GM20000 (cell line): ENCODE data around the gene KCNMB3.
A peak's percentile ranks its signal among the peaks of the same experiment; 100 is the strongest.
"Not testable (repeated sequence)": the region's sequence is repeated elsewhere in the genome, so short reads cannot be mapped to it uniquely, and the experiment has no call there.

Experiments
- DNase-seq: peaks from one replicate; pipeline ENCODE4 v3.0.0; 2012; ENCODE audit warnings: low spot score
- TF ChIP-seq, protein P1 (sequence below): IDR thresholded peaks from 2 replicates; pipeline ENCODE4 v1.5.1; 2012; ENCODE audit warnings: mild to moderate bottlenecking, control low read depth; ENCODE audit errors: extremely low read depth, missing control alignments

The KCNMB3 gene

DNA sequence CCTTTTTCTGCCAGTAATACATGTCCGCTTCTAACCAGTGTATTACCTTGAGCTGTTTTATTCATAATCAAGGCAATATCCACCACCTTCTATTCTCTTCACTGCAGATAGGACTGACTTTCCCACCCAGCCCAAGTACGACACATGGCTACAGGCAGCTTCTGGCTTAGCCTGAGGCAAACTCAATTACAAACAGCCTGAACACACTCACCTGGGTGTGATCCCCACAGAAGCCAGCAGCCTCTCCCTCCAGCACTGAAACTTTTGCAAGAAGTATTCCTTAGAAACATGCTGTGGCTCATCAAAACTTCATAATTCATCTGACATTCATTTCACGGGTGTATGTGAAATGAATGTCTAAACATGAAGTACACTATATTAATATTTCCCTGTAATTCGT lies 13.5 kb upstream of the KCNMB3 start:
- TF ChIP-seq, protein P1, sequence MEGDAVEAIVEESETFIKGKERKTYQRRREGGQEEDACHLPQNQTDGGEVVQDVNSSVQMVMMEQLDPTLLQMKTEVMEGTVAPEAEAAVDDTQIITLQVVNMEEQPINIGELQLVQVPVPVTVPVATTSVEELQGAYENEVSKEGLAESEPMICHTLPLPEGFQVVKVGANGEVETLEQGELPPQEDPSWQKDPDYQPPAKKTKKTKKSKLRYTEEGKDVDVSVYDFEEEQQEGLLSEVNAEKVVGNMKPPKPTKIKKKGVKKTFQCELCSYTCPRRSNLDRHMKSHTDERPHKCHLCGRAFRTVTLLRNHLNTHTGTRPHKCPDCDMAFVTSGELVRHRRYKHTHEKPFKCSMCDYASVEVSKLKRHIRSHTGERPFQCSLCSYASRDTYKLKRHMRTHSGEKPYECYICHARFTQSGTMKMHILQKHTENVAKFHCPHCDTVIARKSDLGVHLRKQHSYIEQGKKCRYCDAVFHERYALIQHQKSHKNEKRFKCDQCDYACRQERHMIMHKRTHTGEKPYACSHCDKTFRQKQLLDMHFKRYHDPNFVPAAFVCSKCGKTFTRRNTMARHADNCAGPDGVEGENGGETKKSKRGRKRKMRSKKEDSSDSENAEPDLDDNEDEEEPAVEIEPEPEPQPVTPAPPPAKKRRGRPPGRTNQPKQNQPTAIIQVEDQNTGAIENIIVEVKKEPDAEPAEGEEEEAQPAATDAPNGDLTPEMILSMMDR = no peak
- DNase-seq = no peak

DNA sequence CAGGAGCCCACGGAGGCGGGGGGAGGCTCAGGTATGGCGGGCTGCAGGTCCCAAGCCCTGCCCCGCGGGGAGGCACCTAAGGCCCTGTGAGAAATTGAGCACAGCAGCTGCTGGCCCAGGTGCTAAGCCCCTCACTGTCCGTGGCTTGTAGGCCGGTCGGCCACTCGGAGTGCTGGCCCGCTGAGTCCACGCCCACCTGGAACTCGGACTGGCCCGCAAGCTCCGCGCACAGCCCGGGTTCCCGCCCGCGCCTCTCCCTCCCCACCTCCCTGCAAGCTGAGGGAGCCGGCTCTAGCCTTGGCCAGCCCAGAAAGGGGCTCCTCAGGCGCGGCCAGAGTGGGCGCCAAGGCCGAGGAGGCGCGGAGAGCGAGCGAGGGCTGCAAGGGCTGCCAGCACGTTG lies 12.2 kb upstream of the KCNMB3 start:
- DNase-seq = no peak
- TF ChIP-seq, protein P1 = no peak

DNA sequence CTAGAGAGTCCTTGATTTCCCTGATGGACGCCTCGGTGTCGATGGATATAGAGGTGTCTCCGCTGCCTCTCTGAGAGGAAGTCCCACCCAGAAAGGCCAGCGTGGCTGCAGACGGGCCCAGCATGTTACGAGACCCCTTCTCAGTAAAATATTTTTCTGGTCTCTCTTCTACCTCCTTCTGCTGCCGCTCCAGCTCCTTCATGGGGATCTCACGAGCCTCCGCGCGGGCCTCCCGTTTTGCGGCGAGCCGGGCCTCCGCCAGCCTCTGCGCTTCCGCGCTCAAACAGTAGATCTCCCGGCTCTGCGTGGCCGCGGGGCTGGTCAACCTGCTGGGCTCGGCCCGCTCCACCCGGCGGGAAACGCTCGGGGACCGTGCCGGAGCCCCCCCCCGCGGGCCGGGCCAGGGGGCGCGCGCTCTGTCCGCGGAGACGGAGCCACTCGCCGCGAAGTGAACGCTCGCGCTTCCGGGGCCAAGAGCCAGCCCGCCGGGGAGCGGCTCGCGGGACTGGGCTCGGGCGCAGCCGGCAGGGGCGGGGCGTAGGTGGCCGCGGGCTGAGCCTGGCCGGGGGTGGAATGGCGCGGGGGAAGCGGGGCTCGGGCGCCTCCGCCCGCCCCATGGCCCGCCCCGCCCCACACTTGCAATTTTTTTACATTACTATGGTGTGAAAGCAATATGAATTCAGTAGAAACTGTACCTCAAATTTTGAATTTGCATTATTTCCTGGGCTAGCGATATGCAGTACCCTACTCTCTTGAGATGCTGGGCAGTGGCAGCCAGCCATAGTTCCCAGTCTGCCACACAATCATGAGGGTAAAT lies 10.2 kb upstream of the KCNMB3 start:
- DNase-seq = peak; percentile 95
- TF ChIP-seq, protein P1 = no peak

DNA sequence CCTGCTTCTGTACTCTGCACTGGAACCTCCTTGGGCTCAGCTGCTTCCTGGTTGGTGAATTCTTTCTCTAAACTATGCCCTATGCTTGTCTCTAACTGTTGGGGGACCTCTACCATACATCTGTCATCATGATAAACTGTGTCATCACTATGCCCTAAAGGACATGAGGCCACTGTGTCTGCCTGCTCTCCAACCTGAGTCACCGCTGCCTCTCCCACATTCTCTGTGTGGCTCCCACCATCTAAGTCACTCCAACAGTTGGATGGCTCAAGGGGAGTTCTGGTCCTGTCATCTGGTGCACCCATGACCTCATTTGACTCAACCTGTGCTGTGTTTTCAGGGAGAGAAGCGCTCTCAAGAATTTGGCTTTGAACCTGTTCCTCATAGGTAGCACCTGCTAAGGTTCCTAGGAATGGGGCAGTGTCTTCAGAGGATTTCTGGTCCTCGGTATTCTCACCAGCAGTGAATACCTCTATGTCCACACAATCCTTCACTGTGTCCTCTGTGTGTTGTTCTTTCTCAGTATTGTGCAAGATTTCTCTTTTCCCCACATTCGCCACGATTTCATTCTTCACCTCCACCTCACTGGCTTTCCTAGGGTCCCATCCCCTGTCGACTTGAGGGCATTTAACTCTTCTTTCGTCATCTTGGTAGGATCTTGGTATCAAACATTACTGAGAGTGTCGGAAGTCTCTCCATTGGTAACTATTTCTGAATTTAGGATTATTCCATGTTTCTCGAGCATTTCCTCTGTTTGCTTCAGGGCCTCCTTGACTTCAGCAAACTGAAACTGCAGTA lies 9.2 kb upstream of the KCNMB3 start:
- not testable (repeated sequence) for DNase-seq

DNA sequence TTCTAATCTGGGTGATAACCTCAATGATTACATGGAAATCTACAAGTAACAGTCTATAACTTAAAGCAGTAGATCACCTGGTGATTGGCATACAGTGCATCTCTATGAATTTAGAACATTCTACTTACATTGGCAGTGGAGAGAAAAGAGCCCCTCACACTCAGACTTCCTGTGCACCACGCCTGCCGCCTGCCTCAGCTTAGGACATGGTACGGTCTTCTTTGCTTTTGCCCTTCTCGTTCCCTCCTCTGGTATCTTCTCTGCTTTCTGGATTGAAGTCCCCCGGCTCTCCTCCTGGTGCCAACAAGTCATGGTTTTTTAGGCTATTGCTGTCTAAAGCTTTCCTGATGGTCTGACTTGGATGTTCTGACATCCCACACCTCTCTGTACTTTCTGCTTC lies 7.9 kb upstream of the KCNMB3 start:
- TF ChIP-seq, protein P1 = no peak
- DNase-seq = no peak

DNA sequence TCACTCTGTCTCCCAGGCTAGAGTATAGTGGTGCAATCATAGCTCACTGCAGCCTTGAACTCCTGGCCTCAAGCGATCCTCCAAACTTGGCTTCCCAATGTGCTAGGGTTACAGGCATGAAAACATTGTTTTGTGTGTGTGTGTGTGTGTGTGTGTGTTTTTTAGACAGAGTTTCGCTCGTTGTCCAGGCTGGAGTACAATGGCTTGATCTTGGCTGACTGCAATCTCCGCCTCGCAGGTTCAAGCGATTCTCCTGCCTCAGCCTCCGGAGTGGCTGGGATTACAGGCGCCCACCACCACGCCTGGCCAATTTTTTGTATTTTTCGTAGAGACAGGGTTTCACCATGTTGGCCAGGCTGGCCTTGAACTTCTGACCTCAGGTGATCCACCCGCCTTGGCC lies 6.8 kb upstream of the KCNMB3 start:
- not testable (repeated sequence) for DNase-seq

DNA sequence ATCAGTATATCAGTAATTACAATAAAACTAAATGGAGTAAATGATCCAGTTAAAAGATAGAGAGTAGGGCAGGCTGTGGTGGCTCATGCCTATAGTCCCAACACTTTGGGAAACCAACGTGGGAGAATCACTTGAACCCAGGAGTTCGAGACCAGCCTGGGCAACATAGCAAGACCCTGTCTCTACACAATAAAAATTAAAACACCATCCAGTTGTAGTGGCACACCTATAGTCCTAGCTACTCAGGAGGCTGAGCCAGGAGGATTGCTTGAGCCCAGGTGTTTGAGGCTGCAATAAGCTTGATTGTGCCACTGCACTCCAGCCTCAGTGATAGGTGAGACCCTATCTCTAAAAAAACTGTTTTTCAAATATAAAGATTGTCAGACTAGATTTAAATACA lies 5.9 kb upstream of the KCNMB3 start:
- no peak for DNase-seq
- TF ChIP-seq, protein P1 = no peak

DNA sequence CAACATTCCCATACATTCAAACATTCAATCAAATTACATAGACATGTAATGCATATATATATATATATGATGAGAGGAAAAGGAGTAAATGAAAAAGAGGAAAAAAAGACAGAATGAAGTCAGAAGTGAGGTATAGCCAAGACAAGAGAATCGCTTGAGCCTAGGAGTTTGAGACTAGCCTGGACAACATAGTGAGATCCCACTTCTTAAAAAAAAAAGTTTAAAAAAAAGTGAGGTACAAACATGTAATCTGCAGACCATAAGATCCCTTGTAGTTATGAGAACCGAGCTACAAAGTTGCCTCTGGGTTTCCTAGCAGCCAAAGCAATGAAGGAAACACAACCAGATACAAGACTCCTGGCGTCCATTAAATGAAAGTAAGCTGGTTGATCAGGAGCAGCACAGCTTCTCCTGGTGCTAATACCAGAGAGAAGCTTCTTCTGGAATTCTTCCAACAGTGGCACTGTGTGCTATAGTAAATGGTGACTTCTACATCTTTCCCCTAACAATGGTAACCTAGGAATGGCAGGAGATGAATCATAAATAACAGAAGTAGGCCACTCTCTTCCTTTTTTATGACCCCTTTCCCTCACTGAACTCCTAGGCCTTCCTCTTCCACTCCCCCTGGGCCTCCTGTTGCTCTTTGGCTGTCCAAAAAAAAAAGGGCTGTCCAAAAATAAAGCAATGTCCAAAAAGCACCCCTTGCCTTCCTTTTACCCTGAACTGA lies 3.5 kb downstream of the KCNMB3 start:
- DNase-seq = no peak
- TF ChIP-seq, protein P1 = no peak
